A673 (cell line): ENCODE data around the gene PIP4K2A. TPM values are rescaled to one million over a fixed set of nuclear protein-coding genes. Genes with fewer than 3 reads are reported as not detected.

Source experiments
- BruUV-seq: library from RNA; stranded (reverse); fragments of 400-500 nt; replicated peaks from 2 replicates; lab custom pipeline; 2021; lab: Mats Ljungman, UMichigan
- CTCF ChIA-PET: fragments of 300-600 bp; sonication (Branson Sonifier 250); formaldehyde crosslinking; loops from one replicate; lab custom pipeline; 2022; ENCODE audit warnings: antibody characterized with exemption; lab: Charles Lee
- POLR2A ChIA-PET: fragments of 300-600 bp; sonication (Branson Sonifier 250); formaldehyde crosslinking; loops from one replicate; lab custom pipeline; 2022; ENCODE audit warnings: antibody characterized with exemption; ENCODE audit not compliant: low non-redundant PET; lab: Charles Lee
- DNase-seq: peaks from one replicate; pipeline ENCODE4 v3.0.0-alpha.2; 2015; ENCODE audit warnings: low spot score
- H3K27ac ChIP-seq: fragments of 200-600 bp; sonication (generic); 2 replicates; pipeline ENCODE4 v1.5.1; 2016; ENCODE audit warnings: mixed run types, low read depth, mild to moderate bottlenecking, mixed read lengths, antibody characterized with exemption, low read length; ENCODE audit not compliant: poor library complexity, severe bottlenecking
- H3K27me3 ChIP-seq: fragments of 200-600 bp; sonication (generic); replicated peaks from 2 replicates; pipeline ENCODE4 v1.6.1; 2017; ENCODE audit warnings: mixed run types, low read depth, mild to moderate bottlenecking, mixed read lengths, antibody characterized with exemption, low read length; ENCODE audit not compliant: insufficient read depth, poor library complexity
- H3K36me3 ChIP-seq: fragments of 200-600 bp; sonication (generic); 2 replicates; pipeline ENCODE4 v1.6.1; 2016; ENCODE audit warnings: mixed run types, mild to moderate bottlenecking, mixed read lengths, antibody characterized with exemption, low read length; ENCODE audit not compliant: insufficient read depth, poor library complexity, severe bottlenecking
- H3K4me1 ChIP-seq: fragments of 200-600 bp; sonication (generic); 2 replicates; pipeline ENCODE4 v1.6.1; 2017; ENCODE audit warnings: mixed run types, mild to moderate bottlenecking, mixed read lengths, antibody characterized with exemption, low read length; ENCODE audit not compliant: insufficient read depth, poor library complexity, severe bottlenecking
- H3K4me3 ChIP-seq: fragments of 200-600 bp; sonication (generic); 2 replicates; pipeline ENCODE4 v1.5.1; 2016; ENCODE audit warnings: low read depth, mixed run types, mild to moderate bottlenecking, mixed read lengths, low read length; ENCODE audit not compliant: poor library complexity, severe bottlenecking
- H3K9me3 ChIP-seq: fragments of 200-600 bp; sonication (generic); 2 replicates; pipeline ENCODE4 v1.6.1; 2016; ENCODE audit warnings: mixed run types, low read depth, mild to moderate bottlenecking, mixed read lengths, antibody characterized with exemption, low read length; ENCODE audit not compliant: poor library complexity, severe bottlenecking
- EZH2 ChIP-seq: fragments of 200-600 bp; sonication (generic); IDR thresholded peaks from 2 replicates; pipeline ENCODE4 v1.6.1; 2017; ENCODE audit warnings: borderline replicate concordance, low read depth, mild to moderate bottlenecking, mixed read lengths, antibody characterized with exemption, low read length; ENCODE audit not compliant: poor library complexity, severe bottlenecking
- intact Hi-C: fragments of 100-400 bp; cut with micrococcal nuclease; formaldehyde crosslinking; loops from one replicate; pipeline ENCODE4 v1.10.0; 2022; ENCODE audit not compliant: unreplicated experiment
- total RNA-seq: library from RNA; stranded (reverse); gene quantifications from 2 replicates; pipeline ENCODE4 v1.2.3, GENCODE V29; 2021
- TF ChIP-seq, protein P1 (sequence below): fragments of 300-800, 200-600 bp; sonication (generic); conservative IDR thresholded peaks from 2 replicates; pipeline ENCODE4 v1.5.1; 2017; ENCODE audit warnings: low read depth, mild to moderate bottlenecking, antibody characterized with exemption, low read length, moderate library complexity, mixed read lengths

The PIP4K2A gene
- total RNA-seq, 1 experiment from 2014 or later, result 19.8 TPM

- no TSS peak for BruUV-seq
- intact Hi-C loops, result no loop called here
- Histone ChIP-seq H3K9me3 (no peaks in the 10 kb centered on the region), H3K27ac (no peak overlapping the region), H3K4me1 (peaks cover 9% of the 10 kb centered on the region), H3K27me3 (peaks cover 7% of the 10 kb centered on the region), H3K36me3 (no peaks in the 10 kb centered on the region), H3K4me3 (no peak overlapping the region)
- CTCF ChIA-PET, result no interaction called here
- peak; percentile 85 for DNase-seq
- TF ChIP-seq, protein P1, sequence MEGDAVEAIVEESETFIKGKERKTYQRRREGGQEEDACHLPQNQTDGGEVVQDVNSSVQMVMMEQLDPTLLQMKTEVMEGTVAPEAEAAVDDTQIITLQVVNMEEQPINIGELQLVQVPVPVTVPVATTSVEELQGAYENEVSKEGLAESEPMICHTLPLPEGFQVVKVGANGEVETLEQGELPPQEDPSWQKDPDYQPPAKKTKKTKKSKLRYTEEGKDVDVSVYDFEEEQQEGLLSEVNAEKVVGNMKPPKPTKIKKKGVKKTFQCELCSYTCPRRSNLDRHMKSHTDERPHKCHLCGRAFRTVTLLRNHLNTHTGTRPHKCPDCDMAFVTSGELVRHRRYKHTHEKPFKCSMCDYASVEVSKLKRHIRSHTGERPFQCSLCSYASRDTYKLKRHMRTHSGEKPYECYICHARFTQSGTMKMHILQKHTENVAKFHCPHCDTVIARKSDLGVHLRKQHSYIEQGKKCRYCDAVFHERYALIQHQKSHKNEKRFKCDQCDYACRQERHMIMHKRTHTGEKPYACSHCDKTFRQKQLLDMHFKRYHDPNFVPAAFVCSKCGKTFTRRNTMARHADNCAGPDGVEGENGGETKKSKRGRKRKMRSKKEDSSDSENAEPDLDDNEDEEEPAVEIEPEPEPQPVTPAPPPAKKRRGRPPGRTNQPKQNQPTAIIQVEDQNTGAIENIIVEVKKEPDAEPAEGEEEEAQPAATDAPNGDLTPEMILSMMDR, result no peak
- TF ChIP-seq EZH2, result no peak
- POLR2A ChIA-PET, result no interaction called here
These were observed 208.3 kb downstream of the PIP4K2A start for GRCh38 chr10:22505911-22506685.

DNA sequence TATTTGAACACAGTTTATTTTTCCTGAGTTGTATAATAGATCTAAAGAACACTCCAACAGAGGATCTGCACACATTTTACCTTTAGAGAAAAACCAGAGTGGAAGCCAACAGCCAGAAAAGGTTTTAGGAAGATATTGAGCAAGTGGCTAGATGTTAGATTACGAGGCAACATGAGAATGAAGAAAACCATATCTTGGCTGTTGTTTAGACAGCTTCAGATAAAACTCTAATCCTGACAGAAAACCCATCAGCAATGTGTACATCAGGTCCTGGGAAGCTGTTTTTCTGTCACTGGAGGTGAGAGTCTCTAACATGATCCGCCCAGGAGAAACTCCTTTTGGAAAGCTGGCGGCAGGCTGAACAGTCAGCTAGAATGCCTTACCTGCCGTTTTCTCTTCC, 209.6 kb downstream of the PIP4K2A start:
- H3K27me3 ChIP-seq, result peaks cover 17% of the 10 kb centered on the region
- DNase-seq, result no peak
- BruUV-seq, result no TSS peak
- ChIA-PET CTCF (no interaction called here), POLR2A (no interaction called here)
- TF ChIP-seq EZH2, result no peak
- TF ChIP-seq, protein P1, result no peak
- no peak overlapping the region for H3K4me3 ChIP-seq
- H3K9me3 ChIP-seq, result no peaks in the 10 kb centered on the region
- intact Hi-C loops, result no loop called here
- H3K36me3 ChIP-seq, result no peaks in the 10 kb centered on the region
- H3K4me1 ChIP-seq, result peaks cover 9% of the 10 kb centered on the region
- no peak overlapping the region for H3K27ac ChIP-seq

DNA sequence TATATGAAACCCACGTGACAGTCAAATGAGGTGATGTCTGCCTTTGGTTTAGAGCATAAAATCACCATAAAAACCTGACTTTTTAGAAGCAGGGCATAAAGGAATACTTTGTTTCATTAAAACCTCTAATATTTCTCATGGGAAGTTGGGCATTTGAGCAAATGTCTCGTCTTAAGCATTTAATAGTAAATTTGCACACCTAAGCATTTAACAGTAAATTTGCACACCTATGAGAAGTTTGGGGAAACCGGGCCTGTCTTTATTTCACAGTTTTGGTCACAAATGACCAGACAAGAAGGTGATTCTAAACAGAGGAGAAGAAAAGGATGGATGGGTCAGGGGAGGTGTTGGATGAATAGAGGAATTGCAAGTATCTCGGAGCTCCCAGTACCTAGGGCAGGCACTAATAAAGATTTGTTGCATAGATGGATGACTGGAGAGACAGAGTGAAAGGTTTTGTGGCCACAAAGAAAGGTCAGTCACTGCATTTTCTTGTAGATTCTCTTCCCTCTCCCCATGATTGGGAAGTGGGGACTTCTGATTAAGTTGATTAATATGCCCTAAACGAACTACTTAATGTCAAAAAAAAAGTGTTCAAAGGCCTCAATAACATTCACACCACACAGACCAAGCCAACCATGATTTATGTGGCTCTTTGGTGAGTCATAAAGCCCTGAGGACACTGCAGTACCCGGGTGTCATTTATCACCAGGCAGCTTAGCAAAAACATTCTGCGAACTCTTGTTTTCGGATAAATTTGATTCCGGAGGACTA, 210.9 kb downstream of the PIP4K2A start:
- CTCF ChIA-PET, result no interaction called here
- H3K4me3 ChIP-seq, result no peak overlapping the region
- peak; percentile 47 for DNase-seq
- POLR2A ChIA-PET, result no interaction called here
- no TSS peak for BruUV-seq
- H3K27me3 ChIP-seq, result peaks cover 29% of the 10 kb centered on the region
- TF ChIP-seq EZH2, result no peak
- TF ChIP-seq, protein P1, result no peak
- peaks cover 9% of the 10 kb centered on the region for H3K4me1 ChIP-seq
- H3K27ac ChIP-seq, result no peak overlapping the region
- no peaks in the 10 kb centered on the region for H3K36me3 ChIP-seq
- intact Hi-C loops, result no loop called here
- H3K9me3 ChIP-seq, result no peaks in the 10 kb centered on the region
